MM.1S (cell line): ENCODE data around the gene CALHM3.

Experiments used
- EZH2 ChIP-seq: fragments of 300-600 bp; sonication (generic); optimal IDR thresholded peaks from 2 replicates; pipeline ENCODE3; 2017; ENCODE audit warnings: low read depth, mild to moderate bottlenecking, antibody characterized with exemption, low read length, mixed read lengths
- TF ChIP-seq, protein P1 (sequence below): fragments of 300-600 bp; sonication (generic); IDR thresholded peaks from 2 replicates; pipeline ENCODE4 v1.5.1; 2016; ENCODE audit warnings: antibody characterized with exemption, low read length, mixed read lengths

GRCh38 chr10:103458720-103459119 is 20.3 kb downstream of the CALHM3 start, which contains the start of gene CALHM1:
- TF ChIP-seq, protein P1, sequence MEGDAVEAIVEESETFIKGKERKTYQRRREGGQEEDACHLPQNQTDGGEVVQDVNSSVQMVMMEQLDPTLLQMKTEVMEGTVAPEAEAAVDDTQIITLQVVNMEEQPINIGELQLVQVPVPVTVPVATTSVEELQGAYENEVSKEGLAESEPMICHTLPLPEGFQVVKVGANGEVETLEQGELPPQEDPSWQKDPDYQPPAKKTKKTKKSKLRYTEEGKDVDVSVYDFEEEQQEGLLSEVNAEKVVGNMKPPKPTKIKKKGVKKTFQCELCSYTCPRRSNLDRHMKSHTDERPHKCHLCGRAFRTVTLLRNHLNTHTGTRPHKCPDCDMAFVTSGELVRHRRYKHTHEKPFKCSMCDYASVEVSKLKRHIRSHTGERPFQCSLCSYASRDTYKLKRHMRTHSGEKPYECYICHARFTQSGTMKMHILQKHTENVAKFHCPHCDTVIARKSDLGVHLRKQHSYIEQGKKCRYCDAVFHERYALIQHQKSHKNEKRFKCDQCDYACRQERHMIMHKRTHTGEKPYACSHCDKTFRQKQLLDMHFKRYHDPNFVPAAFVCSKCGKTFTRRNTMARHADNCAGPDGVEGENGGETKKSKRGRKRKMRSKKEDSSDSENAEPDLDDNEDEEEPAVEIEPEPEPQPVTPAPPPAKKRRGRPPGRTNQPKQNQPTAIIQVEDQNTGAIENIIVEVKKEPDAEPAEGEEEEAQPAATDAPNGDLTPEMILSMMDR: no peak
- TF ChIP-seq EZH2: no peak
